Fibroblast of lung (primary cell): ENCODE data around the gene RFX1. TPM values are rescaled to one million over a fixed set of nuclear protein-coding genes. Genes with fewer than 3 reads are reported as not detected.
"Not testable (repeated sequence)": the region's sequence is repeated elsewhere in the genome, so short reads cannot be mapped to it uniquely, and the experiment has no call there.

Experiments
- DNase-seq, 2 donors: peaks; one replicate each; pipeline versions ENCODE4 v3.0.0 to v3.0.0-alpha.2; 2010; ENCODE audit warnings: low read depth in 2 of 2
- H2AFZ ChIP-seq: 2 replicates; pipeline ENCODE4 v1.5.1; 2012; ENCODE audit warnings: low read length, control low read depth, inconsistent platforms
- H3K27ac ChIP-seq: 2 replicates; pipeline ENCODE4 v1.5.1; 2011; ENCODE audit warnings: low read length, control low read depth; ENCODE audit not compliant: insufficient read depth
- H3K27me3 ChIP-seq: 2 replicates; pipeline ENCODE4 v1.5.1; 2011; ENCODE audit warnings: mild to moderate bottlenecking, low read length; ENCODE audit not compliant: control insufficient read depth, insufficient read depth
- H3K36me3 ChIP-seq: 2 replicates; pipeline ENCODE4 v1.5.1; 2011; ENCODE audit warnings: low read length; ENCODE audit not compliant: control insufficient read depth, insufficient read depth
- H3K4me1 ChIP-seq: 2 replicates; pipeline ENCODE4 v1.5.1; 2011; ENCODE audit warnings: low read length; ENCODE audit not compliant: control insufficient read depth, insufficient read depth; ENCODE audit errors: extremely low read depth
- H3K4me2 ChIP-seq: 2 replicates; pipeline ENCODE4 v1.5.1; 2011; ENCODE audit warnings: low read length, control low read depth; ENCODE audit not compliant: insufficient read depth; ENCODE audit errors: extremely low read depth
- H3K4me3 ChIP-seq, 4 experiments: fragments of 200-600 bp in 1 of 4; sonication (generic) in 1 of 4; replicated peaks in 1 of 4; 2 replicates each; pipeline ENCODE4 v1.5.1; 2011 to 2016; ENCODE audit warnings: low read length in 4 of 4, low read depth in 3 of 4, mild to moderate bottlenecking in 3 of 4, control low read depth in 2 of 4, inconsistent platforms in 1 of 4, mixed read lengths in 1 of 4; ENCODE audit not compliant: insufficient read depth in 1 of 4; ENCODE audit errors: control extremely low read depth in 1 of 4
- H3K79me2 ChIP-seq: 2 replicates; pipeline ENCODE4 v1.5.1; 2012; ENCODE audit warnings: mild to moderate bottlenecking, low read length, inconsistent platforms; ENCODE audit not compliant: control insufficient read depth, insufficient read depth
- H3K9ac ChIP-seq: 2 replicates; pipeline ENCODE4 v1.5.1; 2011; ENCODE audit warnings: mild to moderate bottlenecking, low read length, control low read depth; ENCODE audit not compliant: insufficient read depth
- H3K9me3 ChIP-seq: 2 replicates; pipeline ENCODE4 v1.5.1; 2012; ENCODE audit warnings: low read depth, low read length; ENCODE audit not compliant: control insufficient read depth, insufficient read depth
- H4K20me1 ChIP-seq: 2 replicates; pipeline ENCODE4 v1.5.1; 2011; ENCODE audit warnings: low read length; ENCODE audit not compliant: control insufficient read depth, insufficient read depth; ENCODE audit errors: extremely low read depth
- CTCF ChIP-seq, 2 donors: IDR thresholded peaks in 1 of 2; conservative IDR thresholded peaks in 1 of 2; 1 replicate in 1 of 2; 2 replicates in 1 of 2; pipeline ENCODE4 v1.5.1; 2011 to 2012; ENCODE audit warnings: low read length in 2 of 2, control low read depth in 1 of 2, inconsistent platforms in 1 of 2, low read depth in 1 of 2, mild to moderate bottlenecking in 1 of 2
- EZH2 ChIP-seq: IDR thresholded peaks from 2 replicates; pipeline ENCODE4 v1.5.1; 2012; ENCODE audit warnings: low read length, control low read depth, mild to moderate bottlenecking; ENCODE audit errors: missing control alignments
- polyA plus RNA-seq, 2 donors: library from polyadenylated mRNA; depleted of rRNA in 1 of 2; stranded (reverse) in 1 of 2; unstranded in 1 of 2; fragments of >200 nt; gene quantifications; 2 replicates each; pipeline ENCODE4 v1.2.1, GENCODE V29; 2011 to 2012; ENCODE audit warnings: missing spikeins in 1 of 2
- total RNA-seq: library from RNA; depleted of rRNA; stranded (reverse); fragments of >200 nt; gene quantifications from 2 replicates; pipeline ENCODE4 v1.2.1, GENCODE V29; 2014

The RFX1 gene
- total and polyA plus RNA-seq, 2 donors (not counting 1 experiment from before 2014, with no cell fraction given): 0.44 to 2.6 TPM

- Histone ChIP-seq H3K9me3 (no peaks in the 10 kb centered on the region), H3K9ac (no peak overlapping the region), H3K79me2 (no peaks in the 10 kb centered on the region), H3K27me3 (no peaks in the 10 kb centered on the region), H2AFZ (no peak overlapping the region), H3K4me1 (no peaks in the 10 kb centered on the region), H4K20me1 (no peaks in the 10 kb centered on the region), H3K4me3 (no peak overlapping the region), H3K4me2 (no peak overlapping the region), H3K36me3 (peaks cover 13% of the 10 kb centered on the region), H3K27ac (no peak overlapping the region)
- no peak for DNase-seq
- TF ChIP-seq EZH2: no peak
- TF ChIP-seq CTCF (conservative IDR thresholded peaks at IDR 0.05 in 1 of 2, IDR thresholded peaks at IDR 0.05 in 1 of 2; ENCODE audit: low read depth in 1 of 2, low read length in 2 of 2): no peak
Observed at GRCh38 chr19:13926715-13927114, 79.4 kb downstream of the RFX1 start.

- Histone ChIP-seq H3K4me3 (no peak overlapping the region), H3K36me3 (peaks cover 14% of the 10 kb centered on the region), H3K4me2 (no peak overlapping the region), H3K27me3 (no peaks in the 10 kb centered on the region), H4K20me1 (no peaks in the 10 kb centered on the region), H2AFZ (no peak overlapping the region), H3K9ac (no peak overlapping the region), H3K9me3 (no peaks in the 10 kb centered on the region), H3K79me2 (no peaks in the 10 kb centered on the region), H3K27ac (no peak overlapping the region), H3K4me1 (no peaks in the 10 kb centered on the region)
- TF ChIP-seq CTCF (conservative IDR thresholded peaks at IDR 0.05 in 1 of 2, IDR thresholded peaks at IDR 0.05 in 1 of 2; ENCODE audit: low read depth in 1 of 2, low read length in 2 of 2): no peak
- TF ChIP-seq EZH2: no peak
- no peak for DNase-seq
Observed at GRCh38 chr19:13926010-13926409, 80.1 kb downstream of the RFX1 start.

GRCh38 chr19:13923194-13923987 lies 82.7 kb downstream of the RFX1 start:
- Histone ChIP-seq H3K4me1 (no peaks in the 10 kb centered on the region), H3K27me3 (no peaks in the 10 kb centered on the region), H3K4me3 (no peak overlapping the region), H3K9me3 (no peaks in the 10 kb centered on the region), H3K79me2 (no peaks in the 10 kb centered on the region), H3K27ac (no peak overlapping the region), H3K9ac (no peak overlapping the region), H3K36me3 (peaks cover 22% of the 10 kb centered on the region), H2AFZ (no peak overlapping the region), H3K4me2 (no peak overlapping the region), H4K20me1 (no peaks in the 10 kb centered on the region)
- TF ChIP-seq EZH2: no peak
- no peak for TF ChIP-seq CTCF (conservative IDR thresholded peaks at IDR 0.05 in 1 of 2, IDR thresholded peaks at IDR 0.05 in 1 of 2; ENCODE audit: low read depth in 1 of 2, low read length in 2 of 2)
- DNase-seq: no peak

- H3K27me3 ChIP-seq, H3K9ac ChIP-seq, H2AFZ ChIP-seq, H3K9me3 ChIP-seq, H3K4me2 ChIP-seq, H3K4me3 ChIP-seq, H3K4me1 ChIP-seq, DNase-seq, H3K27ac ChIP-seq, H3K79me2 ChIP-seq, H4K20me1 ChIP-seq: not testable (repeated sequence)
- peaks cover 23% of the 10 kb centered on the region for H3K36me3 ChIP-seq
Observed at GRCh38 chr19:13922118-13922517, 84.0 kb downstream of the RFX1 start.
